ENCODE results near the gene RHOT2. TPM values are rescaled to one million over a fixed set of nuclear protein-coding genes. Genes with fewer than 3 reads are reported as not detected.
A peak's percentile ranks its signal among the peaks of the same experiment; 100 is the strongest.

The RHOT2 gene
- total and polyA plus RNA-seq, 9 of the 15 experiments (the other 6 are each of a cell fraction or from before 2014, with no cell fraction given) = 5.0 to 373 (median 112) TPM

- peak; percentile 19; the same call in 1 of the 2 replicates for TF ChIP-seq REST (IDR thresholded peaks at IDR 0.05; ENCODE audit: borderline replicate concordance)
- TF ChIP-seq REST (CRISPR knock-in tag; IDR thresholded peaks at IDR 0.05; ENCODE audit: low read depth) = no peak
- TF ChIP-seq SREBF2 (CRISPR knock-in tag; IDR thresholded peaks at IDR 0.05) = no peak
- peak; percentile 52 for TF ChIP-seq RBFOX2 (IDR thresholded peaks at IDR 0.05; ENCODE audit: low read depth, low read length)
- no peak for TF ChIP-seq PHF8 (IDR thresholded peaks at IDR 0.05; ENCODE audit: borderline replicate concordance, low read length)
- TF ChIP-seq, protein P1, sequence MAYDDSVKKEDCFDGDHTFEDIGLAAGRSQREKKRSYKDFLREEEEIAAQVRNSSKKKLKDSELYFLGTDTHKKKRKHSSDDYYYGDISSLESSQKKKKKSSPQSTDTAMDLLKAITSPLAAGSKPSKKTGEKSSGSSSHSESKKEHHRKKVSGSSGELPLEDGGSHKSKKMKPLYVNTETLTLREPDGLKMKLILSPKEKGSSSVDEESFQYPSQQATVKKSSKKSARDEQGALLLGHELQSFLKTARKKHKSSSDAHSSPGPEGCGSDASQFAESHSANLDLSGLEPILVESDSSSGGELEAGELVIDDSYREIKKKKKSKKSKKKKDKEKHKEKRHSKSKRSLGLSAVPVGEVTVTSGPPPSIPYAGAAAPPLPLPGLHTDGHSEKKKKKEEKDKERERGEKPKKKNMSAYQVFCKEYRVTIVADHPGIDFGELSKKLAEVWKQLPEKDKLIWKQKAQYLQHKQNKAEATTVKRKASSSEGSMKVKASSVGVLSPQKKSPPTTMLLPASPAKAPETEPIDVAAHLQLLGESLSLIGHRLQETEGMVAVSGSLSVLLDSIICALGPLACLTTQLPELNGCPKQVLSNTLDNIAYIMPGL (CRISPR knock-in tag; IDR thresholded peaks at IDR 0.05) = no peak
- peak; percentile 72; the same call in 1 of the 2 replicates for TF ChIP-seq TFAP4 (CRISPR knock-in tag; IDR thresholded peaks at IDR 0.05; ENCODE audit: borderline replicate concordance)
- TF ChIP-seq CHCHD3 (CRISPR knock-in tag; IDR thresholded peaks at IDR 0.05) = no peak
- no peak for TF ChIP-seq KLF10 (CRISPR knock-in tag; IDR thresholded peaks at IDR 0.05)
- TF ChIP-seq, protein P2, sequence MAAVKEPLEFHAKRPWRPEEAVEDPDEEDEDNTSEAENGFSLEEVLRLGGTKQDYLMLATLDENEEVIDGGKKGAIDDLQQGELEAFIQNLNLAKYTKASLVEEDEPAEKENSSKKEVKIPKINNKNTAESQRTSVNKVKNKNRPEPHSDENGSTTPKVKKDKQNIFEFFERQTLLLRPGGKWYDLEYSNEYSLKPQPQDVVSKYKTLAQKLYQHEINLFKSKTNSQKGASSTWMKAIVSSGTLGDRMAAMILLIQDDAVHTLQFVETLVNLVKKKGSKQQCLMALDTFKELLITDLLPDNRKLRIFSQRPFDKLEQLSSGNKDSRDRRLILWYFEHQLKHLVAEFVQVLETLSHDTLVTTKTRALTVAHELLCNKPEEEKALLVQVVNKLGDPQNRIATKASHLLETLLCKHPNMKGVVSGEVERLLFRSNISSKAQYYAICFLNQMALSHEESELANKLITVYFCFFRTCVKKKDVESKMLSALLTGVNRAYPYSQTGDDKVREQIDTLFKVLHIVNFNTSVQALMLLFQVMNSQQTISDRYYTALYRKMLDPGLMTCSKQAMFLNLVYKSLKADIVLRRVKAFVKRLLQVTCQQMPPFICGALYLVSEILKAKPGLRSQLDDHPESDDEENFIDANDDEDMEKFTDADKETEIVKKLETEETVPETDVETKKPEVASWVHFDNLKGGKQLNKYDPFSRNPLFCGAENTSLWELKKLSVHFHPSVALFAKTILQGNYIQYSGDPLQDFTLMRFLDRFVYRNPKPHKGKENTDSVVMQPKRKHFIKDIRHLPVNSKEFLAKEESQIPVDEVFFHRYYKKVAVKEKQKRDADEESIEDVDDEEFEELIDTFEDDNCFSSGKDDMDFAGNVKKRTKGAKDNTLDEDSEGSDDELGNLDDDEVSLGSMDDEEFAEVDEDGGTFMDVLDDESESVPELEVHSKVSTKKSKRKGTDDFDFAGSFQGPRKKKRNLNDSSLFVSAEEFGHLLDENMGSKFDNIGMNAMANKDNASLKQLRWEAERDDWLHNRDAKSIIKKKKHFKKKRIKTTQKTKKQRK (IDR thresholded peaks at IDR 0.05; ENCODE audit: borderline replicate concordance, low read depth, low read length) = no peak
These were observed 14.0 kb downstream of the RHOT2 start (continued) for GRCh38 chr16:681746-682427.

Data from K562 (cell line).